NK-92 (cell line): ENCODE measurements around the gene PPP2CA.

Experiments used
- DNase-seq: peaks from one replicate; lab custom pipeline; 2025; ENCODE audit not compliant: unreplicated experiment; lab: John Stamatoyannopoulos, UW

PPP2CA gene

DNA sequence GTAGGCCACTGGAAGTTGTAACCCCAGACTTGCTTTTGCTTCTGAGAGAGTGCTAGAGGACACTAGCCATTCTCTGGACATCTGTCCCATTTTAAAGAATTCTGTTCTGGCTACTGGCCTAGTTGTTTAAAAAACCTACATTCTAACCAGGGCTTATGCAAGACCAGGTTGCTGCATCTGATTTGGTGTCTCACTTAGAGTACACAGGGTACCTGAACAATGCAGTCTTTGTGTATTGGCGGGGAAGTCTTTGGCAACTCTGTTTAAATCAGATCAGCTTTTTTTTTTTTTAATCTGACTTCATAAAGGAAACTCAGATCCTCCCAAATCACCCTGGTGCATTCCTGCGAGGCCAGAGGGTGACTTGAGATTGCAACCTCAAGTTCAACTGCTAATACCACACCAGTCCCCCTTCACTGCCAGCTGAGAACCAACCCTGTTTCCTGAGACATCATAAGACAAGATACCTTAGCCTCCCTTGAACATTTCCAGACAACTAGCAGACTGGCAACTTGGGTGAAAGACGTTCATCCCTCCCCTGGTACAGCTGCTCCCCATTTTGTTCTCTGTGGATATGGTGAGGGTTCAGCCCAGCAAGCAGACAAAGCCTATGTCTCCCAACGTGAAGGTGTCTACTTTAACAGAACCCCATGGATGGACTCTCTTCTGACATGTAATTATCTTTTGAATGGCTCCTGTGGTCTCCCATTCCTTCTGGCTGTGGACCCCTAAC, 76.1 kb downstream of the PPP2CA start:
- DNase-seq, result no peak

DNA sequence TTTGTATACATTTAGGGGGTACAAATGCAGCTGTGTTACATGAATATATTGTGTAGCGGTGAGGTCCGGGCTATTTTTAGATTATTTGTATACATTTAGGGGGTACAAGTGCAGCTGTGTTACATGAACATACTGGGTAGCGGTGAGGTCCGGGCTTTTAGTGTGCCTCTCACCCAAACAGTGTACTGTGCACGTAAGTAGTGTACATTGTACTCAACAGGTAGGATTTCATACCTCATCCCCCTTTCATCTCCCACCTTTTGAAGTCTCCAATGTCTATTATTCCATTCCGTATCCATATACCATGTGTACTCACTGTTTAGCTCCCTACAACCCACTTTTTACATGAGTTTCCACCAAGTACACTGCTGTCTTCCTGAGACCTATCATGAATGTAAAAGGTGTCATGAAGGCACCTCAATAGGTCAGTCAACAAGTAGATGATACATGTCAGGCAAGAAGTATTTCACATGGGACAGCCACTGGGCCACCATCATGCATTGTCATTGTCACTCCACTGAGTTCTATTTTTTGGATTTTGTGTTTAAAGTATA, 76.8 kb downstream of the PPP2CA start:
- DNase-seq, result no peak

DNA sequence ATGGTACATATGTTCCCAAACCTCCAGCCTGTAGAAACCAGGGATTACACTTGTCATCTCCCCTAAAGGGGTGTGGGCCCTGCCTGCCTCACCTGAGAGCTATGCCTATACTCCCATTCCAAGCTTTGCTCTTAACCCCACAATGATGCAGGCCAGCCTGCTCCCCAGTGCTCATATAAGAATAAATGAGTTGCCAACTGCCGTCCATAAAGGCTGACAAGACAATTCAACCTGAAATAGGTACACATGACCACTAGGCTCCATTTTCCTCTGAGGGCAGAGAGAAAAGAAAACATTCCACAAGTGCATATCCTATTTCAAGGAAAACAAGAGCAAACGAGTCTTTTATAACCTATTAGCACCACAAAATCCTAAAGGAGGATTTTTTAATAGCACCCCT, 77.6 kb downstream of the PPP2CA start:
- DNase-seq, result no peak

DNA sequence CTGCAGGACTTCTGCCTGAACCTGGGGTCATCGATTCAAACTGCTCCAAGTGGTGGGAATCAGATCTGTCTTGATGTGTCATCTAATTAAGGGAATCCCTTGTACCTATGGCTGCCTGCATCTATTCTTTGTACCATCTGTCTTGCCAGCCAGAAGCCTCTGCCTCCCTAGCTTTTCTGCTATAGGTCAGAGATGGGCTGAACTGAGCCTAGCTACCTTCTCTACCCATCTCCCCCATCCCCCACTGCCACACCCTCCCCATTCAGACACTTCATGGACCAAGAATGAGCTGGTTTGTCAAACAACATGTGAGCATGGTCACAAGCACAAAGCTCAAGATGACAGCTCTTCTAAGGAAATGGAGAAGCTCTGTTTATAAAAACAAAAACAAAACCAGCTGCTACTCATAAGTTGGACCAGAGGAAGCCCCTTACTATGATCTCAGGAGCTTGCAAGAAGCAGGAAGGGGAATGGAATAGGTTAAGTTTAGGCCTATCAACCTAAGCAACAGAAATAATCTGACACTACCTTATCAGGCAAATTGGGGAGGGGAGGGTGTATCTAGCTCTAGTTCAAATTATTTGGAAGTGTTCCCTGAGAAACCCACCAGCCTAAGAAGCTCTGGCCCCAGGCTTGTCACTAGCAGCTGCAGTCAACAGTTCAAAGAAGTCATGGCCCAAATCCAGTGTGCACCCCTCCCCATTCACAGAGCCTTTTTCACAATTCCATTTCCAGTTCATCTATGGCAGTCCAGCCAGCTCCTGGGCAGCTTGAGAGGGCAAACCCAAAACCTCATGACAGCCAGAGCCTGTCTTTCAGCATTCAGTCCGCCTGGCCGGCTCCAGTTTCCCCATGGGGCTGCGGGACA, 79.0 kb downstream of the PPP2CA start:
- DNase-seq, result no peak

DNA sequence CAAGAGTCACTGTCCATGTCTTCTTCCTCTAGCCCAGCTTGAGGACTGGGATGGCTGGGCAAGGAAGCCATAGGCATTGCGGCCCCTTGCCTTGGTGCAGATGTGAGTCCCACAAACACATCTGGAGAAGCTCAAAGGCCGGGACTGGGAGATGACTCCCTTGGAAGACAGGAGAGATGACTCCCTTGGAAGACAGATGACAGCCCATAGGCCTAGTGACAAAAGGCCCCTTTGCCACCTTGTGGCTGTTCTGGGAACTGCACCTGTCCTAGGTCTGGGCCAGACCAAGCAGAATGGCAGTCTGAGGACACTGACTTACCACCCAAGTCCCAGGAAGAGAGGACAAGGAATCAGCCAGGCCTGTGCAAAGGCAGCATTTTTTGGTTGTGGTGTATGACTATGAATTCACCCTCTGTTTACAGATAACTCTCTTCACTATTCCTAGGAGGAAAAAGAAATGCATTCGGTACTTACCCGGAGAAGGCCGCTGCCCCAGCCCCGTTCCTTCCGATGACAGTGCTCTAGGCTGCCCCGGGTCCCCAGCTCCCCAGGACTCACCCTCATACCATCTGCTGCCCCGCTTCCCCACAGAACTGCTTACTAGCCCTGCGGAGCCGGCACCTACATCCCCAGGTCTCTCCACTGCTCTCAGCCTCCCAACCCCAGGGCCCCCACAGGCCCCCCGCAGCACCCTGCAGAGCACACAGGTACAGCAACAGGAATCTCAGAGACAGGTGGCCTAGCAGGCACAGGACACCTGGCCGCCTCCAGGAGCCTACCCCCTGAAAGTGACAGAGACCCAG, 79.9 kb downstream of the PPP2CA start:
- no peak for DNase-seq

DNA sequence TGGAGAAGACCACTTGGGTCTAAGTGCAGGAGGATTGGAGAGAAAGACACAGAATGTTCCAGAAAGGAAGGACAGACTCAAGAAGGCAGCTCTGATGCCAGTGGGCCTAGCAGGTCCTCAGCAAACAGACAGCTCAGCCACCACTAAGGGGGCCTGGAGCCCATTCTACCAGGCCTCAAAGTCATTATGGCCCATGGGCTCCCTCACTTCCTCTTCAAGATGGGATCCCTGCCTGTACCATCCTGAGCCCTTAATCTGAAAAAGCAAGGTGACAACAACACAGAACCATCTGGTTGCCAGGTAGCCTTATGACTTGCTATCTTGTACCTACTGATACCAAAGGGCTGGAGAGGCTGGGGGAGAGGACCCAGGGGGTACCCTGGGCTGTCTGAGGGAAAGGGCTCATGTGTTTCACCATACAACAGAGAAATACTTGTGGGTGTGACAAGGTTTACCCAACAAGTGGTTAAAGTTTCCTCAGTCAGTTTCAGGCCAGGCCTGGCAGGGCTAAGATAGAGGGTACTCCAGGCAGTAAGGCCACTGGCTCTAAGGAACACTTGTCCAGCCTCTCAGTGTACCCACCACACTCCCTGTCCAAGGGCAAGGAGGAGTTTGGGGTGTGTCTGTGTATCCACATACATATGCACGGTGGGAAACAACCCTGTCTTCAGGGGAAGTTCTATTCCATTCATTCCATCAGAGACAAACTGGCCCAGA, 80.7 kb downstream of the PPP2CA start:
- no peak for DNase-seq
